ENCODE measurements around the gene CHRNA4.

The CHRNA4 gene

GRCh38 chr20:63298731-63299312 is 62.3 kb downstream of the CHRNA4 start:
- no peak overlapping the region for H3K4me3 ChIP-seq (ENCODE audit: low read depth in 1 of 5, low read length in 5 of 5)
- H3K9ac ChIP-seq (ENCODE audit: low read length in 5 of 5) = no peak overlapping the region
- no peak overlapping the region for H3K27ac ChIP-seq (ENCODE audit: low read depth, low read length)
- H3K9me3 ChIP-seq (ENCODE audit: control insufficient read depth in 5 of 5, low read length in 5 of 5) = peaks cover 2 to 11% (median 6%) of the 10 kb centered on the region in 5 donors
- H3K27me3 ChIP-seq (ENCODE audit: control insufficient read depth in 5 of 5, insufficient read depth in 4 of 5, low read length in 5 of 5) = peaks cover 36 to 48% (median 42%) of the 10 kb centered on the region in 5 donors
- H3K4me1 ChIP-seq (ENCODE audit: control insufficient read depth in 5 of 5, insufficient read depth in 5 of 5, low read length in 5 of 5) = no peaks in the 10 kb centered on the region
- H3K36me3 ChIP-seq (ENCODE audit: control insufficient read depth in 5 of 5, insufficient read depth in 5 of 5, low read length in 5 of 5) = no peaks in the 10 kb centered on the region

GRCh38 chr20:63297796-63298572 is 63.2 kb downstream of the CHRNA4 start:
- no peaks in the 10 kb centered on the region for H3K4me1 ChIP-seq (ENCODE audit: control insufficient read depth in 5 of 5, insufficient read depth in 5 of 5, low read length in 5 of 5)
- H3K9me3 ChIP-seq (ENCODE audit: control insufficient read depth in 5 of 5, low read length in 5 of 5) = peaks cover 2 to 11% (median 6%) of the 10 kb centered on the region in 5 donors
- H3K27me3 ChIP-seq (ENCODE audit: control insufficient read depth in 5 of 5, insufficient read depth in 4 of 5, low read length in 5 of 5) = peaks cover 40 to 54% (median 47%) of the 10 kb centered on the region in 5 donors
- no peak overlapping the region for H3K27ac ChIP-seq (ENCODE audit: low read depth, low read length)
- H3K4me3 ChIP-seq (ENCODE audit: low read depth in 1 of 5, low read length in 5 of 5) = no peak overlapping the region
- no peaks in the 10 kb centered on the region for H3K36me3 ChIP-seq (ENCODE audit: control insufficient read depth in 5 of 5, insufficient read depth in 5 of 5, low read length in 5 of 5)
- H3K9ac ChIP-seq (ENCODE audit: low read length in 5 of 5) = no peak overlapping the region

DNA sequence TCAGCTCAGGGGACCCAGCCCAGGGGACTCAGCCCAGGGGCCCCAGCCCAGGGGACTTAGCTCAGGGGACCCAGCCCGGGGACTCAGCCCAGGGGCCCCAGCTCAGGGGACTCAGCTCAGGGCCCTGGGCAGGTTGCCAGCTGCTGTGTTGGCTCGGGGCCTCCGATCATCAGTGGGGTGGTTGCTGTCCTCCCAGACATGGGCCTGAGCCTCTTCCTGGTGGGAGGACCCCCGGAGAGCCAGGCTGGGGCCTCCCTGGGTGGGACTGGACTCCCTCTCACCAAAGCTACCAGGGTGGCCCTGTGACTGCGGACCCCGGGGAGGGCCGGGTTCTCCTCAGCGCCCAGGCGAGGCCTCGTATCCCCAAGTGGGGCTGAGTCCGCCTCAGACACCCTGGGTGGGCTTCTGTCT is 63.8 kb downstream of the CHRNA4 start:
- no peaks in the 10 kb centered on the region for H3K4me1 ChIP-seq (ENCODE audit: control insufficient read depth in 5 of 5, insufficient read depth in 5 of 5, low read length in 5 of 5)
- H3K27me3 ChIP-seq (ENCODE audit: control insufficient read depth in 5 of 5, insufficient read depth in 4 of 5, low read length in 5 of 5) = peaks cover 45 to 59% (median 52%) of the 10 kb centered on the region in 5 donors
- H3K27ac ChIP-seq (ENCODE audit: low read depth, low read length) = no peak overlapping the region
- peaks cover 2 to 11% (median 6%) of the 10 kb centered on the region in 5 donors for H3K9me3 ChIP-seq (ENCODE audit: control insufficient read depth in 5 of 5, low read length in 5 of 5)
- H3K36me3 ChIP-seq (ENCODE audit: control insufficient read depth in 5 of 5, insufficient read depth in 5 of 5, low read length in 5 of 5) = no peaks in the 10 kb centered on the region
- no peak overlapping the region for H3K4me3 ChIP-seq (ENCODE audit: low read depth in 1 of 5, low read length in 5 of 5)
- H3K9ac ChIP-seq (ENCODE audit: low read length in 5 of 5) = no peak overlapping the region

DNA sequence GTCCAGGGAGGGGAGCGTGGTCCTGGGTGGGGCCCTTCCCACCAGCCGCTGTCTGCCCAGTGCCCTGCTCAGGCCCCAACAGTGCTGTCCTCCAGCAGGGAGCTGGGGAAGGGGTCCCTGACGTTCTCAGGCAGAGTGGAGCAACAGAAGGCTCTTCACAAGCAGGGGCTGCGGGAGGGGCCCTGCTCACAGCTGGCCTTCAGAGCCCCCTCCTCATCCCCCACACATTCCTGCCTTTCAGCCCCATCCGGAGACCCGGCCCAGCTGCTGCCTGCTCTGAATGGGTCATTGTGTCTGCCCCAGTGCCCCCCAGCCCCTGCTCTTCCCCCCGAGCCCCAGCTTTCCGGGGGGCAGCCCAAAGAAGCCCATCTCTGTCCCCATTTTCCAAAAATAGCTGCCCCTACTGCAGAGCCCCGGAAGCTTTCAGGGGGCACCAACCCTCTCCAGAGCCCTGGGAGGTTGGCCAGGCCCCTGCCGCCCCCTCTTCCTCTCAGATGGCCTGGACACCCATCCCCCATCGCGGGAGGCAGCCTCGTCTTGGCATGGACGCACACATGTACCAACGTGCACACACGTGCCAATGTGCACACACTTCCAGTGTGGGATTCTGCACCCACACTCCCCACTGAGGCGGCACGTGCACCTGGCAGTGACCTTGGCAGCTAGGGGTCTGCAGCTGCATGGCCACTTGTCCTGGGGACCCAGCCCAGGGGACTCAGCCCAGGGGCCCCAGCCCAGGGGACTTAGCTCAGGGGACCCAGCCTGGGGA is 64.4 kb downstream of the CHRNA4 start:
- no peak overlapping the region for H3K27ac ChIP-seq (ENCODE audit: low read depth, low read length)
- H3K4me3 ChIP-seq (ENCODE audit: low read depth in 1 of 5, low read length in 5 of 5) = no peak overlapping the region

DNA sequence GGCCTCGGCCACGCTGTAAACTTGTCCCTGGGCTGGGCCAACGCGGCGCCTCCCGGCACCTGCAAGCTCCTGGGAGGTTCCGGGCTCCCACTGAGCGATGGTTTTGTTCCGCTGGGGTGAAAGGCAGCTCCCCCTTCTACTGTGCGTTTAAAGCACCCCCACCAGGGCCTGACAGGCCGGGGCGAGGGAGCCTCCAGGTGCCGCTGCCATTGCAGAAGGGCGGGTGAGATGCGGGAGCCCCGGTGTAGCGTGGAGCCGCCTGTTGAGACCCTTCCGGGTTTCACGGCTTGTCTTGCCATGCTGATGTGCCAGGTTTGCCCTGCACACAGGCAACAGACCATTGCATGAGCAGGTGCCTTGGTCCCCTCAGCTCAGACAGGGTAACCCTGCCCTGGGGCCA is 65.3 kb downstream of the CHRNA4 start:
- no peaks in the 10 kb centered on the region for H3K36me3 ChIP-seq (ENCODE audit: control insufficient read depth in 5 of 5, insufficient read depth in 5 of 5, low read length in 5 of 5)
- peaks cover 55 to 65% (median 60%) of the 10 kb centered on the region in 5 donors for H3K27me3 ChIP-seq (ENCODE audit: control insufficient read depth in 5 of 5, insufficient read depth in 4 of 5, low read length in 5 of 5)
- H3K9me3 ChIP-seq (ENCODE audit: control insufficient read depth in 5 of 5, low read length in 5 of 5) = peaks cover 0 to 1% (median 0%) of the 10 kb centered on the region in 5 donors
- H3K9ac ChIP-seq (ENCODE audit: low read length in 5 of 5) = no peak overlapping the region
- H3K4me1 ChIP-seq (ENCODE audit: control insufficient read depth in 5 of 5, insufficient read depth in 5 of 5, low read length in 5 of 5) = no peaks in the 10 kb centered on the region
- no peak overlapping the region for H3K27ac ChIP-seq (ENCODE audit: low read depth, low read length)
- H3K4me3 ChIP-seq (ENCODE audit: low read depth in 1 of 5, low read length in 5 of 5) = no peak overlapping the region

More for the DNA sequence above, 64.4 kb downstream of the CHRNA4 start:
- Histone ChIP-seq H3K27me3 (ENCODE audit: control insufficient read depth in 5 of 5, insufficient read depth in 4 of 5, low read length in 5 of 5) (peaks cover 52 to 64% (median 57%) of the 10 kb centered on the region in 5 donors), H3K4me1 (ENCODE audit: control insufficient read depth in 5 of 5, insufficient read depth in 5 of 5, low read length in 5 of 5) (no peaks in the 10 kb centered on the region), H3K9ac (ENCODE audit: low read length in 5 of 5) (no peak overlapping the region), H3K36me3 (ENCODE audit: control insufficient read depth in 5 of 5, insufficient read depth in 5 of 5, low read length in 5 of 5) (no peaks in the 10 kb centered on the region), H3K9me3 (ENCODE audit: control insufficient read depth in 5 of 5, low read length in 5 of 5) (peaks cover 2 to 7% (median 5%) of the 10 kb centered on the region in 5 donors)

DNA sequence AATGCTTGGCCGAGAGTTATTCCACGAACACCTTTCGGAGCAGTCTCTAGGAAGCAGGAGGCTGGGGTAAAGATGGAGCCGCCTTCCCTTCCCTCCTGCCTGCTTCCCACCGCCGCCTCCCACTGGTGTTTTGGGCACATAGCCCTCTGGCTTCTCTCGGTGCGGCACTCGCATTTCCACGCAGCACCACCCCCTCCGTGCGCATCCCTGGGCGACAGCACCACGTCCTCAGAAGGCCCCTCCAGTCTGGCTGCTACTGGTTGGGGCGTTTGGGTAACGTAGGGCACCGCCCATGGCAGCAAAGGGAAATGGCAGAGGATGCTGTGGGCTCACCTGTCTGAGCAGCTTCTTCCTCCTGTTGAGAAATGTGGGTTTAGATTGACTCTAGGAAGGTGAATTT is 65.7 kb downstream of the CHRNA4 start:
- Histone ChIP-seq H3K4me3 (ENCODE audit: low read depth in 1 of 5, low read length in 5 of 5) (no peak overlapping the region), H3K36me3 (ENCODE audit: control insufficient read depth in 5 of 5, insufficient read depth in 5 of 5, low read length in 5 of 5) (no peaks in the 10 kb centered on the region), H3K27me3 (ENCODE audit: control insufficient read depth in 5 of 5, insufficient read depth in 4 of 5, low read length in 5 of 5) (peaks cover 57 to 67% (median 64%) of the 10 kb centered on the region in 5 donors), H3K4me1 (ENCODE audit: control insufficient read depth in 5 of 5, insufficient read depth in 5 of 5, low read length in 5 of 5) (no peaks in the 10 kb centered on the region), H3K9ac (ENCODE audit: low read length in 5 of 5) (no peak overlapping the region), H3K9me3 (ENCODE audit: control insufficient read depth in 5 of 5, low read length in 5 of 5) (no peaks in the 10 kb centered on the region), H3K27ac (ENCODE audit: low read depth, low read length) (no peak overlapping the region)

DNA sequence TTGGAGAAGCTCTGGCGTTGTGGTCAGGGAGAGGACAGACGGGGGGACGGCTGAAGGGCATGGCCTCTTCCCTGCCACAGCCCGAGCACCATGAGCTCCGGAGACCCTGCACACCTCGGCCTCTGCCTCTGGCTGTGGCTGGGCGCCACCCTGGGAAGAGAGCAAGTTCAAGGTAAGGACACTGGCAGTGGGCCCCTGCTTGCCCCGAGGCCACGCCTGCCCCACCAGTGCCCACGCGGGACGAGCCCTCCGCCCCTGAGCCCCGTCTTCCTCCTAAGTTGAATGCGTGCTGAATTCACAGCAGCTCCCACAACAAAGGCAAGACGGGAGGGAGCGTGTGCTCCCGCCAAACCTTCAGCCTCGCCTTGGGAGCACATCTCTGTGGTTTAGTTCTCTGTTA is 66.1 kb downstream of the CHRNA4 start:
- Histone ChIP-seq H3K36me3 (ENCODE audit: control insufficient read depth in 5 of 5, insufficient read depth in 5 of 5, low read length in 5 of 5) (no peaks in the 10 kb centered on the region), H3K4me1 (ENCODE audit: control insufficient read depth in 5 of 5, insufficient read depth in 5 of 5, low read length in 5 of 5) (no peaks in the 10 kb centered on the region), H3K4me3 (ENCODE audit: low read depth in 1 of 5, low read length in 5 of 5) (no peak overlapping the region), H3K27ac (ENCODE audit: low read depth, low read length) (no peak overlapping the region), H3K9ac (ENCODE audit: low read length in 5 of 5) (no peak overlapping the region), H3K9me3 (ENCODE audit: control insufficient read depth in 5 of 5, low read length in 5 of 5) (no peaks in the 10 kb centered on the region), H3K27me3 (ENCODE audit: control insufficient read depth in 5 of 5, insufficient read depth in 4 of 5, low read length in 5 of 5) (peaks cover 57 to 67% (median 64%) of the 10 kb centered on the region in 5 donors)

DNA sequence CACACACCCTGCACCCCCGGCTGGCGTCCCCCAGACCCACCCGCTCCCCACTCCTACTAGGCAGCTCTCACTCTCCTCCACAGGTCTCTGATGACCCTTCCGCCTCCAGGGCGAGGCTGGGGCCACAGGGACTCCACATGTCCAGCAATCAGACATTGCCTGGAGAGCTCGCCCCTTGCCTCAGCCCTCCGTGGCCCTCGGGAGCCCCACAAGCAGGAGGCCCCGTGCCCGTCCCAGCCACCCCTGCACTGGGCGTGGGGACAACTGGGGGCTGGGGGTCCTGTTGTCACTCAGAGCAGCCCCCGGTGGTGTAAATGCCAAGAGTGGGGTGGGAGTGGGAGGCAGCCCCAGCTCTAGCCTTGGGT is 66.6 kb downstream of the CHRNA4 start:
- Histone ChIP-seq H3K9ac (ENCODE audit: low read length in 5 of 5) (no peak overlapping the region), H3K27me3 (ENCODE audit: control insufficient read depth in 5 of 5, insufficient read depth in 4 of 5, low read length in 5 of 5) (peaks cover 57 to 67% (median 64%) of the 10 kb centered on the region in 5 donors), H3K36me3 (ENCODE audit: control insufficient read depth in 5 of 5, insufficient read depth in 5 of 5, low read length in 5 of 5) (peaks cover 0 to 1% (median under 1%) of the 10 kb centered on the region in 5 donors), H3K4me1 (ENCODE audit: control insufficient read depth in 5 of 5, insufficient read depth in 5 of 5, low read length in 5 of 5) (no peaks in the 10 kb centered on the region), H3K4me3 (ENCODE audit: low read depth in 1 of 5, low read length in 5 of 5) (no peak overlapping the region), H3K27ac (ENCODE audit: low read depth, low read length) (no peak overlapping the region), H3K9me3 (ENCODE audit: control insufficient read depth in 5 of 5, low read length in 5 of 5) (no peaks in the 10 kb centered on the region)

DNA sequence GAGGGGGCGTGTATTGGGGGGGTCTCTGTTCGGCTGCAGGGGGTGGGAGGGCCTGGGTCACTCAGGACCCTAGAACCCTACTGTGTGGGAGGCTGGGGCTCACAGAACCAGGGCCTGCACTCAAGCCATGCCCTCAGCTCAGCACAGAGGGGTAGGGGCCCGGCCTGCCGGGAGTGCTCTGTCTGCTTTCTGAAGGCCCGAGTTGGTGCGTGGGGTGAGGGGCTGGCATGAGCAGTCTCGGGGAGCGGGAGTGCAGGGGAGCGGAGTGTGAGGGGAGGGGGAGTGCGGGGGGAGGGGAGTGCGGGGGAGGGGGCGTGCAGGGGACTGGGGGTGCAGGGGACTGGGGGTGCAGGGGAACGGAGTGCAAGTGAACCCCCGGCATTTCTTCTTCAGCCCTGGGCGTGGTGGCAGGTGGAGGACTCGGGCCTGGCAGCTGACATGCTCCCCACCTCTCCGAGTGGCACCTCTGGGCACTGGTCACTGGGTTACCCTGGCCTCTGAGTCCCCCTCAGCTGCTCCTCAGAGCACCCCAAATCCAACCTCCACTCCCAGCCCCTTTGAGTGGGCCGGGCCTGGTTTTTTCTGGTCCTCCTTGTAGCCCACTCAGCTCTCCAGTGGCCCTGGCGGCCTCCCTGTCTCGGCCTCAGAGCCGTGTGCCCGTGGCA is 67.1 kb downstream of the CHRNA4 start:
- H3K9ac ChIP-seq (ENCODE audit: low read length in 5 of 5) = no peak overlapping the region
- H3K4me1 ChIP-seq (ENCODE audit: control insufficient read depth in 5 of 5, insufficient read depth in 5 of 5, low read length in 5 of 5) = no peaks in the 10 kb centered on the region
- peaks cover 0 to 7% (median 6%) of the 10 kb centered on the region in 5 donors for H3K36me3 ChIP-seq (ENCODE audit: control insufficient read depth in 5 of 5, insufficient read depth in 5 of 5, low read length in 5 of 5)
- H3K27ac ChIP-seq (ENCODE audit: low read depth, low read length) = no peak overlapping the region
- H3K4me3 ChIP-seq (ENCODE audit: low read depth in 1 of 5, low read length in 5 of 5) = no peak overlapping the region
- no peaks in the 10 kb centered on the region for H3K9me3 ChIP-seq (ENCODE audit: control insufficient read depth in 5 of 5, low read length in 5 of 5)
- peaks cover 57 to 64% (median 60%) of the 10 kb centered on the region in 5 donors for H3K27me3 ChIP-seq (ENCODE audit: control insufficient read depth in 5 of 5, insufficient read depth in 4 of 5, low read length in 5 of 5)

All from subcutaneous abdominal adipose tissue (tissue), 5 donors.